Spinal cord (tissue), 10 donors: ENCODE data around the gene CCDC88C. TPM values are rescaled to one million over a fixed set of nuclear protein-coding genes. Genes with fewer than 3 reads are reported as not detected.

Experiments used
- DNase-seq, 6 donors: peaks; one replicate each; pipeline versions ENCODE4 v3.0.0 to v3.0.0-alpha.2; 2013 to 2015; ENCODE audit warnings: low spot score in 6 of 6, low read depth in 4 of 6
- H3K27ac ChIP-seq: one replicate; pipeline ENCODE4 v1.5.1; 2013; ENCODE audit warnings: low read depth, low read length, control low read depth
- H3K27me3 ChIP-seq: one replicate; pipeline ENCODE4 v1.6.1; 2013; ENCODE audit warnings: low read length; ENCODE audit not compliant: control insufficient read depth, insufficient read depth
- H3K36me3 ChIP-seq: one replicate; pipeline ENCODE4 v1.6.1; 2013; ENCODE audit warnings: low read length; ENCODE audit not compliant: control insufficient read depth, insufficient read depth
- H3K4me1 ChIP-seq: one replicate; pipeline ENCODE4 v1.6.1; 2013; ENCODE audit warnings: low read length; ENCODE audit not compliant: control insufficient read depth, insufficient read depth
- H3K4me3 ChIP-seq: one replicate; pipeline ENCODE4 v1.5.1; 2013; ENCODE audit warnings: low read depth, low read length, control low read depth
- H3K9me3 ChIP-seq: one replicate; pipeline ENCODE4 v1.6.1; 2013; ENCODE audit warnings: low read length; ENCODE audit not compliant: control insufficient read depth, insufficient read depth
- WGBS: methylation state at CpG from one replicate; pipeline ENCODE4 v1.1.5; 2013; ENCODE audit warnings: missing lambda C conversion rate; ENCODE audit not compliant: insufficient coverage; 5-methylcytosine and 5-hydroxymethylcytosine counted together
- polyA plus RNA-seq, 2 donors: library from polyadenylated mRNA; unstranded; fragments of 120-200 nt; gene quantifications; one replicate each; pipeline ENCODE4 v1.2.1, GENCODE V29; 2013; ENCODE audit not compliant: insufficient read length in 2 of 2
- total RNA-seq, 2 donors: library from RNA; depleted of rRNA in 1 of 2; stranded (reverse); fragments of 120-200 nt in 1 of 2; fragments of >200 nt in 1 of 2; gene quantifications; one replicate each; pipeline versions ENCODE4 v1.2.3 to v1.2.4, GENCODE V29; 2013 to 2014
- donor health status: healthy.

CCDC88C gene
- total and polyA plus RNA-seq, 4 donors: 8.8 to 22.6 (median 19.9) TPM

DNA sequence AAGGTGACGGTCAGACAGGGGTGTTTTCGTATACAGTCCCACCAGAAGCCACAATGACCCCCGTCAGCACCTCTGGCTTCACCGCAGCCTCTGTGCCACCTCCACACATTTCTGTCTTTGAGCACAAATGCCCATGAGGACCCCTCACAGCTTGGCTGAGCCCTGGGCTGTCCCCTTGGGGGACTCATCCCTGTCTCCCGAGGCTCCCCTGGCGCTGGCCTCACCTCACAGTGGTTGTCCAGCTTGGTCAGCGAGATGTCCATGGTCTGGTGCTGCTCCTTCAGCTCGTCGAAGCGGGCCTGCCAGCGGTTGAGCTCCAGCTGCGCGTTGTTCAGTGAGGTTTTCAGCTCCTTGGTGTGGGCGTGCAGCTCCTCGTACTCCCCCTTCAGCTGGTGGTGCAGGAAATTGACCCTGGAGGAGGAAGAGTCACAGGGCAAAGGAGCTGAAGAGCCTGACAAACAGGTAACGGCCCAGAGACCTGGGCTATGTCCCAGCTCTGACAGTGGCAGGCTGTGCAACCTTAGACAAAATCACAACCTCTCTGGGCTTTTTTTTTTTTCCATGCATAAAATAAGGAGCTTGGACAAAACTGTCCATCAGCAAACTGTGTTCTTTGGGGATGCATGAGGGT, 120.4 kb downstream of the CCDC88C start:
- H3K27me3 ChIP-seq: no peaks in the 10 kb centered on the region
- H3K4me3 ChIP-seq: no peak overlapping the region
- H3K36me3 ChIP-seq: peaks cover 67% of the 10 kb centered on the region
- no peak overlapping the region for H3K27ac ChIP-seq
- H3K4me1 ChIP-seq: peaks cover 14% of the 10 kb centered on the region
- no peak for DNase-seq
- 91% methylated on average over 15 of the region's 16 CpGs for WGBS
- no peaks in the 10 kb centered on the region for H3K9me3 ChIP-seq

DNA sequence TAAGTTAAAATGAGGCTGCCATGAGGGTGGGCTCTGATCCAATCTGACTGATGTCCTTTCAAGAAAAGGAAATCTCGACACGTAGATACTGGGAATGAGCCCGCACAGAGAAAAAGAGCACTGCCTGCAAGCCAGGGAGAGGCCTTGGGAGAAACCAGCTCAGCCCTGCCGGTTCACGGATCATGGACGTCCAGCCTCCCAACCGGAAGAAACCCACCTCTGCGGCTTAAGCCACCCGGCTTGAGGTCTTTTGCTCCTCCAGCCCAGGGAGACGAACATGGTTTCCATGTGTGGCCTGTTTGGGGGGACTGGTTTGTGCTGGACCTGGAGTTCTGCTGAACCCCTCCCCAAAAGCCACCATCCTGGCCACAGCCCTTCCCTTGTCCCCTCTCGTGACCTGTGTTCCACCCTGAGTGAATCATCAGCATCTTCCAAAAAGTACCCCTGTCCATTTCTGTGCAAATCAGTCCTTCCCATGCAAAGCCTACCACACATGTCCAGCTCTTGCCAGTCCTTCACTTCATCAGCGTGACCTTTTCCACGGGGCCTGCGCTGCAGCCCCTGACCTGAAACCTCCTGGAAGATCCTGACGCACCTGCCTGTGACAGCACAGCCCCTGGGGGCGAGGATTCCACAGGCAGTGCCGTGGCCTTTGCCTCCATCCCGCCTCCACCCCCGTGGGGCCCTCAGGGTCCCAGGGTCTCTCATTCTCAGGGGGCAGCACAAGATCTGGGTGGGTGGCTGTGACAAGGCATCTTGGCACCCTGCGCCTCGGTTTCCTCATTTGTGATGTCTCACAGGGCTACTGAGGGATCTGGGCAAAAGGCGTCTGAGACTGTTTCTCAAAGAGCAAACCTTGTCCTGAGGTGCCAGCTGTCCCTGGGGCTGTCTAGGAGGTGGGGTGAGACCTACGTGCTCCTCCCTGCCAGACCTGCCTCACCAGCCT, 121.5 kb downstream of the CCDC88C start:
- Histone ChIP-seq H3K27me3 (no peaks in the 10 kb centered on the region), H3K27ac (no peak overlapping the region), H3K9me3 (no peaks in the 10 kb centered on the region), H3K4me1 (peaks cover 14% of the 10 kb centered on the region), H3K36me3 (peaks cover 70% of the 10 kb centered on the region), H3K4me3 (no peak overlapping the region)
- WGBS: 85% methylated on average over 17 of the region's 23 CpGs
- DNase-seq: no peak

DNA sequence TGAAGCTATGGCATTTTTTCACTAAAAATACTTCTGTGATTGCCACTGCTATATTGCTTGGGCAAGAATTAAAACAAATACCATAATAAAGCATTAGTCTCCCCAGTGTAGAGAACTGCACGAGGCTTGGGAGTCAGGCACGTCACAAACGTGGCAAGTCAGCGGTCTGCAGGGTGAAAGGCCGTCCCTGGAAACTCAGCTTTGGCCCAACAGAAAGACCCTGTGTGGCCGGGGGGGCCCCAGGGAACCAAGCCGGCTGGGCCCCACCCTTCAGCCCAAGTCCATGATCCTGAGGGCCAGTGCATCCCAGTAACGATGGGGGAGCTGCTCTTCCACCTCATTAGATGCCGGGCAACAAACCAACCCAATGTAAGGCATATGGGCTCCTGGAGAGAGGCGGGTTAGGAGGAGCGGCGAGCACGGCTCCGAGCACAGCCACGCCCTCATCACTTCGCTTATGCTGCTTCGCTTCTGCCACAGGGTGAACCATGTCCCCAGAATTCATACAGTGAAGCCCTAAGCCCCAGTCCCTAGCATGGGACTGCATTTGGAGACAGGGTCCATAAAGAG, 122.3 kb downstream of the CCDC88C start:
- 80% methylated on average over 17 of the region's 17 CpGs for WGBS
- DNase-seq: no peak
- no peak overlapping the region for H3K4me3 ChIP-seq
- no peak overlapping the region for H3K27ac ChIP-seq
- H3K36me3 ChIP-seq: peaks cover 68% of the 10 kb centered on the region
- H3K4me1 ChIP-seq: peaks cover 14% of the 10 kb centered on the region
- no peaks in the 10 kb centered on the region for H3K9me3 ChIP-seq
- no peaks in the 10 kb centered on the region for H3K27me3 ChIP-seq

DNA sequence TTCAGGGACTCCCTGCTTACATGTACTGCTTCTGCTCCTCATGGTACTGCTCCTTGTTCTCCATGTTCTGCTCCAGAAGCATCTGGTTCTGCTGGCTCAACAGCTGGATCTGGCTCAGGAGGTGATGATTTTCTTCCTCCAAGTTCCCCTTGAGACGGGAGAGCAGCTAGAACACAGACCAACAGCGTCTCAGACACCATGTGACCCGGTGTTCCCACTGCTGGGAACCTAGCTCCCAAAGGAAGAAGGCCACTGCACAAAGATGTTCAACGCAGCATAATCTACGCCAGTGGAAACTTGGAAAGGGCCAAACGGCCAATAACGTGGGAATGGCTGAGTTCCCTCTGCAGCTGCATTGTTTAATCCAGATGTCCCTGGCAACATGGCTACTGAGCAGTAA, 123.5 kb downstream of the CCDC88C start:
- H3K9me3 ChIP-seq: no peaks in the 10 kb centered on the region
- H3K27me3 ChIP-seq: no peaks in the 10 kb centered on the region
- peaks cover 6% of the 10 kb centered on the region for H3K4me1 ChIP-seq
- H3K4me3 ChIP-seq: no peak overlapping the region
- no peak for DNase-seq
- 88% methylated on average over 7 of the region's 7 CpGs for WGBS
- H3K27ac ChIP-seq: no peak overlapping the region
- H3K36me3 ChIP-seq: peaks cover 63% of the 10 kb centered on the region

DNA sequence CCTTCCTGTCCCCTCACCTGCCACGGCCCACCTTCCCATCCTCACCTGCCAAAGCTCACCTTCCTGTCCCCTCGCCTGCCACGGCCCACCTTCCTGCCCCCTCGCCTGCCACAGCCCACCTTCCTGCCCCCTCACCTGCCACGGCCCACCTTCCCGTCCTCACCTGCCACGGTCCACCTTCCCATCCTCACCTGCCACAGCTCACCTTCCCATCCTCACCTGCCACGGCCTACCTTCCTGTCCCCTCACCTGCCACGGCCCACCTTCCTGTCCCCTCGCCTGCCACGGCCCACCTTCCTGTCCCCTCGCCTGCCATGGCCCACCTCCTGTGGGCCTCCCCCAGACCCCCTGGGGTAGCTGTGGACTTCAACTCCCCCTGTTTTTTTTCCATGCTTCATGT, 124.3 kb downstream of the CCDC88C start:
- H3K4me1 ChIP-seq: peaks cover 6% of the 10 kb centered on the region
- H3K36me3 ChIP-seq: peaks cover 67% of the 10 kb centered on the region
- no peaks in the 10 kb centered on the region for H3K27me3 ChIP-seq
- DNase-seq: no peak
- WGBS: 60% methylated on average over 12 of the region's 12 CpGs
- H3K9me3 ChIP-seq: no peaks in the 10 kb centered on the region
- no peak overlapping the region for H3K27ac ChIP-seq
- H3K4me3 ChIP-seq: no peak overlapping the region

DNA sequence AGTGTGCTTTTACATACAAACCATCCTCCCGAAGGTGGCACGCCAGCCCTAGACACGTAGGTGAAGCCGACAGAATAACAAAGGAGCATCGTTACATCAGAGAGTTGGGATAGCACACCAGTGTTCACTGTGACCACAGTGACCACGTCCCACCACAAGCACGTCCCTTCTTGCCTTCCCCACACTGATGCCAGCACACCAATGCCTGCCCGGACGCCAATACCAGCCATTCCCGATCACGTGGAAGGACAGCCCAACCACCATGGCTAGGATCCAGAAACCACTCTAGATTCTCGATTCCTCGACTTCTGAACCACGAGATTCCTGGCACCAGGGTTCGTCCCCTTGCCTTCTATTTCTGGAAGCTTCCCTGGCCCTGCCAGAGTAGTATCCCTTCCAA, 125.1 kb downstream of the CCDC88C start:
- peaks cover 64% of the 10 kb centered on the region for H3K36me3 ChIP-seq
- H3K27ac ChIP-seq: no peak overlapping the region
- peaks cover 4% of the 10 kb centered on the region for H3K4me1 ChIP-seq
- no peaks in the 10 kb centered on the region for H3K27me3 ChIP-seq
- H3K4me3 ChIP-seq: no peak overlapping the region
- WGBS: 95% methylated on average over 15 of the region's 15 CpGs
- no peak for DNase-seq
- H3K9me3 ChIP-seq: no peaks in the 10 kb centered on the region

DNA sequence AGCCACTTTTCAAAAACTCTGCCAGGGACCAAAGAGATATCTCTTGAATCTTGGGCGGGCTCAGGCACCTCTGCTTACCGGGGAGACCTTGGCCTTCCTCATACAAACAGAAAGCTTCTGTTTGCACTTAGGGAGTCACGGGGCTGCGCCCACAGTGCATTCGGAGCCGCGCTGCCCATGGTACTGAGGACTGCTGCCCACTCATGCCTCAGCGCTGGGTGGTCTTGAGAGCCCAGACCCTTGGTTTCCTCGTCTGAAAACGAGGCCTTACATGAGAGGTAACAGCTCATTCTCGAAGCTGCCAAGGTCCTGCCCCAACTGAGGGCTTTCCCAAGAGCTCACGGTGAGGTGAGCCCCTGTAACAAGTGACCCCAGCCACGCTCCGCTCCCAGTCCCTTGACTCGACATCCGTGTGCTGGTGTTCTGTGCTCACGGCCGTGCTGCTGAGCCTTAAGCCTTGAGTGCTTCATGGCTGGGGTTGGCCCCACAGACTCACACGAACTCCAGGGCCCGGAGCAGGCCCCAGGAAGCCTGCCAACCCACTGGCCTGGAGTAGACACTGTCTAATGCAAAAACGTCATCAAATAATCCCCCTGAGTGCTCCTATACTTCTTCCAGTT, 125.7 kb downstream of the CCDC88C start:
- peaks cover 59% of the 10 kb centered on the region for H3K36me3 ChIP-seq
- no peak overlapping the region for H3K27ac ChIP-seq
- 92% methylated on average over 21 of the region's 21 CpGs for WGBS
- DNase-seq: no peak
- H3K27me3 ChIP-seq: no peaks in the 10 kb centered on the region
- no peak overlapping the region for H3K4me3 ChIP-seq
- H3K9me3 ChIP-seq: no peaks in the 10 kb centered on the region
- H3K4me1 ChIP-seq: peaks cover 4% of the 10 kb centered on the region

DNA sequence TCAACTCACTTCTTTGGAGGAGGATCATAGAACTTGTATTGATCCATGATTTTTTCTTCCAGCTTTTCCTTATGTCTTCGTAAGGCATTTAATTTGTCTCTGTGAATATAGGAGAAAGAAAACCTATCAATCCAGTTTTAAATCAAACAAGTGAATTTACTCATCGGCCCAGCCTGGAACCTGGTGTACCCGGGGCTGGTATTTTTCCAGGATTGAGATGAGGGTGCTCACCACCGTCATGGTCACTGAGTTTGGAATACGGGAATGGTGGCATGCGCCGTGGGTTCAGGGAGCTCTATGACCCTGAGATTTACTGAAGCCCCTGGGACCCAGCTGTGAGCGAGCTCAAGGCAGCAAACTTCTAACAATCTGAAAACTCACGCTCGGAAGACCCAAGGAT, 126.6 kb downstream of the CCDC88C start:
- Histone ChIP-seq H3K9me3 (no peaks in the 10 kb centered on the region), H3K36me3 (peaks cover 50% of the 10 kb centered on the region), H3K4me1 (peaks cover 4% of the 10 kb centered on the region), H3K4me3 (no peak overlapping the region), H3K27ac (no peak overlapping the region), H3K27me3 (no peaks in the 10 kb centered on the region)
- WGBS: 96% methylated on average over 7 of the region's 10 CpGs
- no peak for DNase-seq

DNA sequence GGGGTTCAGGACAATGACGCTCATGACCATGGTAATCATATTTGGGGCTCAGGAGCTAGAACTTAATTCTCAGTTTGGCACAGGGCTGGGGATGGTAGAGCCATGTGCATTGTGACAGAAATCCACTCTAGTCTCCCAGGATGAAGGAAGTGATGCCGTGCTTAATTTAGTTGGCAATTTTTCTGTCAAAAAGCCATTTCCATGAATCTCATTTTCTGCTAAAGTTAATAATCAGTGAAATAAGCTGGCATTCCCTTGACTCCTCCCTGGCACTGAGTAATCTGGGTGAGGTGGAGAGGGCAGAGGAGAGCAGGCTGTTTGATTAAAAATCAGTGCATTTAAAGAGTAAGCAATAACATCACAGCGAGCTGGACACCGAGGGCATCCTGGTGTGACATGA, 128.2 kb downstream of the CCDC88C start:
- Histone ChIP-seq H3K27ac (no peak overlapping the region), H3K4me3 (no peak overlapping the region), H3K9me3 (no peaks in the 10 kb centered on the region), H3K27me3 (no peaks in the 10 kb centered on the region), H3K36me3 (peaks cover 44% of the 10 kb centered on the region), H3K4me1 (peaks cover 5% of the 10 kb centered on the region)
- DNase-seq: no peak
- 83% methylated on average over 3 of the region's 4 CpGs for WGBS
